Endodermal cell (in vitro differentiated cells): ENCODE results near the gene PIEZO2. TPM values are rescaled to one million over a fixed set of nuclear protein-coding genes. Genes with fewer than 3 reads are reported as not detected.

Experiments used
- DNase-seq: peaks from one replicate; pipeline ENCODE4 v3.0.0-alpha.2; 2017
- H3K27ac ChIP-seq: 2 replicates; pipeline ENCODE4 v1.5.1; 2013; ENCODE audit warnings: mild to moderate bottlenecking, low read depth, low read length, moderate library complexity
- H3K27me3 ChIP-seq: 2 replicates; pipeline ENCODE4 v1.6.1; 2013; ENCODE audit warnings: mild to moderate bottlenecking, low read length, moderate library complexity; ENCODE audit not compliant: insufficient read depth, control insufficient read depth, poor library complexity, severe bottlenecking
- H3K36me3 ChIP-seq: 2 replicates; pipeline ENCODE4 v1.7.0; 2013; ENCODE audit warnings: mild to moderate bottlenecking, low read length, moderate library complexity; ENCODE audit not compliant: control insufficient read depth, insufficient read depth
- H3K4me1 ChIP-seq: one replicate; pipeline ENCODE4 v1.7.0; 2013; ENCODE audit warnings: low read length; ENCODE audit not compliant: control insufficient read depth, insufficient read depth
- H3K4me3 ChIP-seq: 2 replicates; pipeline ENCODE4 v1.5.1; 2013; ENCODE audit warnings: mild to moderate bottlenecking, low read length, moderate library complexity
- H3K9ac ChIP-seq: 2 replicates; pipeline ENCODE4 v1.6.1; 2013; ENCODE audit warnings: mild to moderate bottlenecking, low read length, moderate library complexity; ENCODE audit not compliant: poor library complexity, severe bottlenecking; ENCODE audit errors: extremely low read depth
- H3K9me3 ChIP-seq: 2 replicates; pipeline ENCODE4 v1.6.1; 2013; ENCODE audit warnings: mild to moderate bottlenecking, low read length, moderate library complexity; ENCODE audit not compliant: control insufficient read depth
- H3K27ac Mint-ChIP-seq: 2 replicates; pipeline ENCODE4 v1.8.0; 2020; ENCODE audit warnings: mixed read lengths
- H3K27me3 Mint-ChIP-seq: 2 replicates; pipeline ENCODE4 v1.8.0; 2021; ENCODE audit warnings: mild to moderate bottlenecking, mixed read lengths; ENCODE audit not compliant: insufficient read depth
- H3K36me3 Mint-ChIP-seq: 2 replicates; pipeline ENCODE4 v1.8.0; 2020; ENCODE audit warnings: low read depth, mixed read lengths
- H3K4me1 Mint-ChIP-seq: 2 replicates; pipeline ENCODE4 v1.8.0; 2020; ENCODE audit warnings: mixed read lengths
- H3K4me3 Mint-ChIP-seq: 2 replicates; pipeline ENCODE4 v1.8.0; 2020; ENCODE audit warnings: mild to moderate bottlenecking, moderate library complexity, mixed read lengths
- H3K9me3 Mint-ChIP-seq: 2 replicates; pipeline ENCODE4 v1.8.0; 2020; ENCODE audit warnings: mild to moderate bottlenecking, mixed read lengths
- WGBS, 2 experiments: methylation state at CpG; one replicate each; pipeline versions ENCODE4 v1.1.5 to v1.1.7; 2013; ENCODE audit warnings: missing lambda C conversion rate in 2 of 2, mixed read lengths in 1 of 2; ENCODE audit not compliant: insufficient coverage in 1 of 2, insufficient read length in 1 of 2; 5-methylcytosine and 5-hydroxymethylcytosine counted together
- total RNA-seq, 2 donors: library from RNA; stranded (reverse); fragmentation: NEBNext Ultra II Directional in 1 of 2; extraction: Animal tissue kit (Norgen Biotek cat#: 25700) in 1 of 2; gene quantifications; 2 replicates in 1 of 2; 3 replicates in 1 of 2; pipeline ENCODE4 v1.2.1, GENCODE V29; 2021
- TF ChIP-seq, protein P1 (sequence below): fragments of 200-600 bp; sonication (generic); conservative IDR thresholded peaks from 2 replicates; pipeline ENCODE4 v1.5.0; 2021; ENCODE audit warnings: antibody characterized with exemption, mild to moderate bottlenecking

Gene PIEZO2
- total RNA-seq, 2 donors from 2014 or later: 7.3 to 12.1 TPM

- H3K36me3 Mint-ChIP-seq: peaks cover 2% of the 10 kb centered on the region
- Histone ChIP-seq H3K27me3 (no peaks in the 10 kb centered on the region), H3K4me3 (no peak overlapping the region), H3K9ac (no peak overlapping the region), H3K27ac (no peak overlapping the region), H3K4me1 (no peaks in the 10 kb centered on the region), H3K36me3 (peaks cover 6% of the 10 kb centered on the region), H3K9me3 (peaks cover 10% of the 10 kb centered on the region)
- H3K4me3 Mint-ChIP-seq: no peak overlapping the region
- DNase-seq: no peak
- WGBS, 2 experiments: 82 to 94% methylated on average over 4 to 5 of the region's 5 CpGs
- no peak overlapping the region for H3K27ac Mint-ChIP-seq
- TF ChIP-seq, protein P1, sequence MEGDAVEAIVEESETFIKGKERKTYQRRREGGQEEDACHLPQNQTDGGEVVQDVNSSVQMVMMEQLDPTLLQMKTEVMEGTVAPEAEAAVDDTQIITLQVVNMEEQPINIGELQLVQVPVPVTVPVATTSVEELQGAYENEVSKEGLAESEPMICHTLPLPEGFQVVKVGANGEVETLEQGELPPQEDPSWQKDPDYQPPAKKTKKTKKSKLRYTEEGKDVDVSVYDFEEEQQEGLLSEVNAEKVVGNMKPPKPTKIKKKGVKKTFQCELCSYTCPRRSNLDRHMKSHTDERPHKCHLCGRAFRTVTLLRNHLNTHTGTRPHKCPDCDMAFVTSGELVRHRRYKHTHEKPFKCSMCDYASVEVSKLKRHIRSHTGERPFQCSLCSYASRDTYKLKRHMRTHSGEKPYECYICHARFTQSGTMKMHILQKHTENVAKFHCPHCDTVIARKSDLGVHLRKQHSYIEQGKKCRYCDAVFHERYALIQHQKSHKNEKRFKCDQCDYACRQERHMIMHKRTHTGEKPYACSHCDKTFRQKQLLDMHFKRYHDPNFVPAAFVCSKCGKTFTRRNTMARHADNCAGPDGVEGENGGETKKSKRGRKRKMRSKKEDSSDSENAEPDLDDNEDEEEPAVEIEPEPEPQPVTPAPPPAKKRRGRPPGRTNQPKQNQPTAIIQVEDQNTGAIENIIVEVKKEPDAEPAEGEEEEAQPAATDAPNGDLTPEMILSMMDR: no peak
- no peaks in the 10 kb centered on the region for H3K27me3 Mint-ChIP-seq
- H3K9me3 Mint-ChIP-seq: peaks cover 5% of the 10 kb centered on the region
- H3K4me1 Mint-ChIP-seq: no peaks in the 10 kb centered on the region
These were observed 381.1 kb downstream of the PIEZO2 start for GRCh38 chr18:10768221-10768620.

- Histone ChIP-seq H3K9ac (no peak overlapping the region), H3K4me1 (no peaks in the 10 kb centered on the region), H3K4me3 (no peak overlapping the region), H3K36me3 (peaks cover 6% of the 10 kb centered on the region), H3K27ac (no peak overlapping the region), H3K9me3 (peaks cover 9% of the 10 kb centered on the region), H3K27me3 (no peaks in the 10 kb centered on the region)
- no peaks in the 10 kb centered on the region for H3K27me3 Mint-ChIP-seq
- TF ChIP-seq, protein P1: no peak
- H3K9me3 Mint-ChIP-seq: peaks cover 5% of the 10 kb centered on the region
- H3K36me3 Mint-ChIP-seq: peaks cover 2% of the 10 kb centered on the region
- no peak overlapping the region for H3K27ac Mint-ChIP-seq
- H3K4me1 Mint-ChIP-seq: no peaks in the 10 kb centered on the region
- no peak for DNase-seq
- 87% methylated on average over 5 of the region's 5 CpGs; no CpG with 5 or more reads in 1 of the 2 experiments for WGBS, 2 experiments
- H3K4me3 Mint-ChIP-seq: no peak overlapping the region
These were observed 381.7 kb downstream of the PIEZO2 start for GRCh38 chr18:10767658-10768057.

DNA sequence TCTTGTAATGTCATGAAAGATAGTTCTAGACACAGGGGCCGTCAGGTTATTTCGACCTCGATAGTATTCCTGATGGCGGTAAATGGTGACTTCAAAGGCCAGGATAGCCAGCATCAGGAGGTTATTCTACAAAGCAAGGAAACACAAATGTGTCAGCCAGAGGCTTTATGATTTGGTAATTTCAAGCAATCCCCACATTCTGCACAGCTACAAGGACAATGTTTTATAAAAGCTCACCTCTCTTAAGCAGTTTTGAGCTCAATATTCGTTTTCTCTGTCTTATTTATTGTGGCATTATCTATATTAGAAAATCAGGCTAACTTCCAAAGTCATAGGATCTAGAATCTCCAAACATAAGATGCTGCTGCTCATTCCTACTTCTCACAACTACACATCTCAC is 388.4 kb downstream of the PIEZO2 start:
- Histone ChIP-seq H3K4me1 (no peaks in the 10 kb centered on the region), H3K27me3 (no peaks in the 10 kb centered on the region), H3K4me3 (no peak overlapping the region), H3K36me3 (no peaks in the 10 kb centered on the region), H3K27ac (no peak overlapping the region), H3K9ac (no peak overlapping the region), H3K9me3 (peaks cover 7% of the 10 kb centered on the region)
- H3K9me3 Mint-ChIP-seq: no peaks in the 10 kb centered on the region
- H3K27ac Mint-ChIP-seq: no peak overlapping the region
- no peak overlapping the region for H3K4me3 Mint-ChIP-seq
- TF ChIP-seq, protein P1: no peak
- 94 to 97% methylated on average over 4 to 5 of the region's 5 CpGs for WGBS, 2 experiments
- DNase-seq: no peak
- H3K27me3 Mint-ChIP-seq: no peaks in the 10 kb centered on the region
- no peaks in the 10 kb centered on the region for H3K4me1 Mint-ChIP-seq
- H3K36me3 Mint-ChIP-seq: peaks cover 12% of the 10 kb centered on the region
